Endothelial cell (in vitro differentiated cells): Measurements from ENCODE around the gene ANKRD60. TPM values are rescaled to one million over a fixed set of nuclear protein-coding genes. Genes with fewer than 3 reads are reported as not detected.

ENCODE experiments used
- DNase-seq: peaks from one replicate; pipeline ENCODE4 v3.0.0; 2021; ENCODE audit warnings: low spot score
- H3K27ac Mint-ChIP-seq: one replicate; pipeline ENCODE4 v1.8.0; 2021; ENCODE audit warnings: mixed read lengths, inconsistent platforms; ENCODE audit not compliant: unreplicated experiment
- H3K27me3 Mint-ChIP-seq: one replicate; pipeline ENCODE4 v1.8.0; 2021; ENCODE audit warnings: mild to moderate bottlenecking, moderate library complexity, mixed read lengths, inconsistent platforms; ENCODE audit not compliant: unreplicated experiment
- H3K36me3 Mint-ChIP-seq: one replicate; pipeline ENCODE4 v1.8.0; 2021; ENCODE audit warnings: mild to moderate bottlenecking, low read depth, mixed read lengths, inconsistent platforms; ENCODE audit not compliant: unreplicated experiment
- H3K4me1 Mint-ChIP-seq: one replicate; pipeline ENCODE4 v1.8.0; 2021; ENCODE audit warnings: mild to moderate bottlenecking, mixed read lengths, inconsistent platforms; ENCODE audit not compliant: unreplicated experiment
- H3K4me3 Mint-ChIP-seq: one replicate; pipeline ENCODE4 v1.8.0; 2021; ENCODE audit warnings: mild to moderate bottlenecking, mixed read lengths, inconsistent platforms; ENCODE audit not compliant: unreplicated experiment
- H3K9me3 Mint-ChIP-seq: one replicate; pipeline ENCODE4 v1.8.0; 2021; ENCODE audit warnings: mixed read lengths, inconsistent platforms; ENCODE audit not compliant: unreplicated experiment
- CTCF ChIP-seq: fragments of 200-600 bp; sonication (generic); IDR thresholded peaks from one replicate; pipeline ENCODE4 v1.5.0; 2021; ENCODE audit warnings: antibody characterized with exemption; ENCODE audit not compliant: unreplicated experiment
- total RNA-seq: library from RNA; stranded (reverse); fragmentation: NEBNext Ultra II Directional; extraction: Animal tissue kit (Norgen Biotek cat#: 25700); gene quantifications from one replicate; pipeline ENCODE4 v1.2.1, GENCODE V29; 2021; ENCODE audit not compliant: unreplicated experiment

Gene ANKRD60
- total RNA-seq, 1 donor from 2014 or later, result not detected

GRCh38 chr20:58231683-58232082 is 3.2 kb upstream of the ANKRD60 start:
- Mint-ChIP-seq H3K4me3 (no peak overlapping the region), H3K27ac (no peak overlapping the region), H3K36me3 (peaks cover 8% of the 10 kb centered on the region), H3K4me1 (peaks cover 16% of the 10 kb centered on the region), H3K27me3 (peaks cover 14% of the 10 kb centered on the region), H3K9me3 (no peaks in the 10 kb centered on the region)
- no peak for DNase-seq
- TF ChIP-seq CTCF, result no peak

DNA sequence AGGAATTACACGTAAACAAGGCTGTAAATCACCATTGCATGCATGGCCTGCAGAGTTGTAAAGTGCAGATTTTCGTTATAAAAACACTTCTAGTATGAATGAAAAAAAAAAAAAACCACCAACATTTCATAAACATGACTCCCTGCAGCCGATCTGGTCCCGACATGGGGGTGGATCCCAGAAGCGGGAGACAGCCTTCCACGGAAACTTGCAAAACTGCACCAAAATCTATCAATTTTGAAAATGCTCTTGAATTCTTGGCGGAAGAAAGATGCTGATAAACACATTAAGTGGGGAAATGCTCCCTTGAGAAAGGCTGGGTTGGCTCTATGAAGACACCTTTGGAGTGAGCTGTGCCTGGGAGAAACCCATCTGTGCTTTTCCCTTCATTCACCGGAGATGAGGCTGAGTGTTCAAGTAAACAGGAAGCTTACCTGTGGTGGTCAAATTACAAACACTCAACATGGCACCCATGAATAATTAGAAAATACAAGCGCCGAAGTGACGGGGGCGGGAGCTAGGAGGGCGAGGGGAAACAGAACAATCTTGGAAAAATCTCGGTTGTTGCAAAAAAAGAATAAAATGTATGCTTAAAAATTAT is 845 bp upstream of the ANKRD60 start:
- DNase-seq, result no peak
- Mint-ChIP-seq H3K4me3 (peak overlapping the region; percentile 21), H3K36me3 (peaks cover 6% of the 10 kb centered on the region), H3K27me3 (peaks cover 16% of the 10 kb centered on the region), H3K4me1 (peaks cover 14% of the 10 kb centered on the region), H3K27ac (no peak overlapping the region), H3K9me3 (no peaks in the 10 kb centered on the region)
- no peak for TF ChIP-seq CTCF

DNA sequence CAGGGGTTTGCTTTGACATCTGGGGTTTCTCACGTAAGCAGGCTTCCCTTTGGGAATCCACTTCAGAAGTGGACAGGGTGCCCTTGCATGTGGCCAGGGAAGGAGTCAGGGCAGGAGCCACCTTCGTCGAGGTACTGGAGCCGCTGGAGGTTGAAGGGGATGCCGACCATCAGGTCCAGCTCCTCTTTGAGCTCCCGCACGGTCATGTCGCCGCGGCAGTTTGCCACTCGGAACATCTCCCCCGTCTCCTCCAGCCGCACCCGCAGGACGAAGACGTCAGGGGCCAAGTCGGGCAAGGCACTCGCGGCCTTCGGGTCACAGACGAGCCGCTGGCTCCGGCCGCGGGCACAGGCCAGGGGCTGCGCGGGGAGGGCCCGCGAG is 360 bp downstream of the ANKRD60 start:
- no peak for DNase-seq
- no peaks in the 10 kb centered on the region for H3K9me3 Mint-ChIP-seq
- no peak overlapping the region for H3K4me3 Mint-ChIP-seq
- peaks cover 16% of the 10 kb centered on the region for H3K27me3 Mint-ChIP-seq
- no peak for TF ChIP-seq CTCF
- H3K27ac Mint-ChIP-seq, result no peak overlapping the region
- H3K36me3 Mint-ChIP-seq, result no peaks in the 10 kb centered on the region
- peaks cover 14% of the 10 kb centered on the region for H3K4me1 Mint-ChIP-seq

DNA sequence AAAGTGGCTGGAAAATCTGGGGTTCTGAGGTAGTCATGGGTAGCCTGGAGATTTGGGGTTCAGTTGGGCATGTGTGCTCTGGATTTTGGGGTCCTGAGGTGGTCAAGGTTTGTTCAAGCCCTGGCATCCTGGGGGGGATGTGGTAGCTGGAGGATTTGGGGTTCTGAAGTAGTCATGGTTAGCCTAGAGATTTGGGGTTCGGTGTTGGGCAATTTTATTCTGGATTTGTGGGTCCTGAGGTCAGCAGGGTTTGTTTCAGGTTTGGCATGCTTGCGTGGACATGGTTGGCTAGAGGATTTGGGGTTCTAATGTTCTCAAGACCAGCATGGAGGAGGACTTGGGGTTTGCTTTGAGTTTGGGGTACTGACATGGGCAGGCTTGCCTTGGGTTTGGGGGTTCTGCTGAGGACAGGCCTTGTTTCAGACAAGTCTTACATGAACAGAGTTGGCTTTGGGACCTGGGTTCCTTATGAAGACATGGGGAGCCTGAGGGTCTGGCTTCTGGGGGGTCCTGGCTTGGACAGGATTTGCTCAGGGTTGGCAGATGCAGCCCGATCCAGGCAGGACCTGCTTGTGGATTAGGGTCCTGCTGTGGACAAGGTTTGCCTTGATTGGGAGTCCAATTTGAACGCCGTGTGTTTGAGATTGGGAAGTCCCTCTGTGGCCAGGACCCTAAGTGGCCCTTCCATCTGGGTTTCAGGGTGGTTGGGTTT is 906 bp downstream of the ANKRD60 start:
- no peak overlapping the region for H3K27ac Mint-ChIP-seq
- H3K4me1 Mint-ChIP-seq, result peaks cover 14% of the 10 kb centered on the region

More for the DNA sequence above, 906 bp downstream of the ANKRD60 start:
- TF ChIP-seq CTCF, result no peak
- Mint-ChIP-seq H3K4me3 (peak overlapping the region; percentile 5), H3K27me3 (peaks cover 16% of the 10 kb centered on the region), H3K9me3 (no peaks in the 10 kb centered on the region), H3K36me3 (no peaks in the 10 kb centered on the region)
- DNase-seq, result no peak
